NCI-H345 treated with DMSO at 0.1 percent for 48 hours (cell line): ENCODE data around the gene UBE2F.
"Not testable (repeated sequence)": the region's sequence is repeated elsewhere in the genome, so short reads cannot be mapped to it uniquely, and the experiment has no call there.

Source experiments
- DNase-seq: peaks from one replicate; lab custom pipeline; 2025; ENCODE audit not compliant: unreplicated experiment; lab: John Stamatoyannopoulos, UW

Gene UBE2F

DNA sequence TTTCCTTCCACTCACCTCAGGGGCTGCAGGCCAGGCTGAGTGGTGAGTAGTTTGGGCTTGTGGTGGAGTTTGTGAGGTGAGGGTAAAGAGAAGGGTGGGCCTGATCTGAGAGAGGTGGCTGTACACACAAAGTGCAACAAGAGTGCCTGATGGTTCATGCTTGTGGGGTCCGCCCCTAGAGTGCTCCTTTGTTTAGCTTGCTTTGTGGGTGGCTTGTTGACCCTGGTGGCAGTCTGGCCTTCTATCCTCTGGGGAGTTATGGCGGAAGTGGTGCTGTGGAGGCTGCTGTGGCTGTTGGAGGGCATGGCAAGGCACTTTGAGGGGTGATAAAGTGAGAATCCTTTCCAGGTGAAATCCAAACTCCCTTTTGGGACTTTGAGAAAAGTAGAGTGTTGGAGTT lies 10.6 kb downstream of the UBE2F start:
- no peak for DNase-seq

GRCh38 chr2:237978058-237978712 lies 11.4 kb downstream of the UBE2F start:
- DNase-seq = no peak

DNA sequence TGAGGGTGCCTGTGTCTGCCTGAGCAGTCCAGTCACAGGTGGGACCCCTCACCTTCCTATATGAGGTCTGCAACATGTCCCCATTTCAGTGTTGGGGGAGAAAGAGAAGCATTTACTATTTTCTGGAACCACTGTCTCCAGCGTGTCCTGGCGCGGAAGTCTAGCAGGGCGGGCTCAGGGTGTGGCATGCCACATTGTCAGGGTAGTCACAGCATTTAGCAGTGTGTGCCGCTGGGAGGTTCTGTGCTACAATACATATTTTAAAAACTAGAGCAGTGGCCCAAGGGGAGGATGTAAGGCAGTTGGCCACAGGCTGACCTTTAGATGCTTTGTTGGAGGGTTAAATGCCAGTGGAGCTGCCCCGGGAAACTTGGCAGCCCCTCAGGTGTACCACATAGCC lies 12.5 kb downstream of the UBE2F start:
- no peak for DNase-seq

- no peak for DNase-seq
Measured at GRCh38 chr2:237980087-237980486, 13.3 kb downstream of the UBE2F start.

GRCh38 chr2:237980751-237981150 lies 13.9 kb downstream of the UBE2F start:
- no peak for DNase-seq

DNA sequence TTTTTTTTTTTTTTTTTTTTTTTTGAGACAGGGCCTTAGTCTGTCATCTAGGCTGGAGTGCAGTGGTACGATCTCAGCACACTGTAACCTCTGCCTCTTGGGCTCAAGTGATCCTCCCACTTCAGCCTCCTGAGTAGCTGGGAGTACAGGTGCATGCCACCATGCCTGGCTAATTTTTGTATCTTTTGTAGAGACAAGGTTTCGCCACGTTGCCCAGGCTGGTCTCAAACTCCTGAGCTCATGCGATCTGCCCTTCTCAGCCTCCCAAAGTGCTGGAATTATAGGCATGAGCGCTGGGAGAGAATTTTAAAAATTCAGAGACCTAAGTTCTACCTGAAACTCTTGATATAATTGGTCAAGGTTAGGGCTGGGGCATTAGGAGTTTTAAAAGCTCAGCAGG lies 14.8 kb downstream of the UBE2F start:
- DNase-seq = not testable (repeated sequence)

DNA sequence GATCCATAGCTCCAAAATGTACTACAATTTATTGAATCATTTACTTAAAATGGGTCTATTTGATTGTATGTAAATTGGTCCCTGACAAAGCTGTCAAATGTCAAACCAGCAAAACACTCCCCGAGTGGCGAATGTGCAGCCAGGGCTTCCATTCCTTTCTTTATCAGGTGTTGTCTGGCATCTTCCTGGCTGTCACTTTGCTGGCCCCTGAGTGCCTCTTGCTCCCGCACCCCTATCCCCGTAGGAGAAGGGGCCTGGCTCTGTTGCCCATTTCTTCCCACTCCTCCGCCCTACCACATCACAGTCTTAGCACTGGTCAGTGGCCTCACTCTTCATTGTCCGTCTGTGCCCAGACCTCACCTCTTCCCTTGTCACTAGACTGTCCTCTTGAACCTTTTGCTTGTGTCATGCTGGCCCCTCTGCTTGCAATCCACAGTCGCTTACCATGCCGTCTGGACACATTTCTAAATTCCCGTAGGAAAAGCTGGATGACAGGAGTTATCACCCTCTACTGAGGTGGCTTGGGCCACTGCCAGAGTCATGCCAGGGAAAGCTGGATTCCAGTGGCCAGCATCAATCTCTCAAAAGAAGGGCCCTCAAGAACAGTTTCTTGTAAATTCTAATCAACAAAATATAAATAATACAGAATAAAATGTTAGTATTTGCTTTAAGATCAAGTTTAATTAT lies 15.4 kb downstream of the UBE2F start:
- DNase-seq = no peak

DNA sequence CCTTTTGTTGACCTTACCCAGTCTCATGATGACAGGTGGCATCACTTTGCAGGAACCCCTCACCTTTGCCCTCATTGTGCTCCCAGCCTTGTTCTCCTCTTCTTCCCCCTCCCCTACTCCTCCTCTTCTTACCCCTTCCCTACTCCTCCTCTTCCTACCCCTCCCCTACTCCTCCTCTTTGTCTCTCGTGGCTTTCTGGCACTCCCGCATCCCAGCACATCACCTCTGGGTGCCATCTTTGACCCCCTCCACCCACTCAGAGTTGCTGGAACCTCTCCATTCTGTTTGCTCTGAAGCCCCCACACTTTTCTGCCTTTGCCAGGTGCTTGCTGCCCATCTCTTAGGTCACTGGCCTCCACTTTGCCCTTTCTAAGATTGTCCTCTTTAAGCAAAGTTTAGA lies 17.1 kb downstream of the UBE2F start:
- DNase-seq = no peak

DNA sequence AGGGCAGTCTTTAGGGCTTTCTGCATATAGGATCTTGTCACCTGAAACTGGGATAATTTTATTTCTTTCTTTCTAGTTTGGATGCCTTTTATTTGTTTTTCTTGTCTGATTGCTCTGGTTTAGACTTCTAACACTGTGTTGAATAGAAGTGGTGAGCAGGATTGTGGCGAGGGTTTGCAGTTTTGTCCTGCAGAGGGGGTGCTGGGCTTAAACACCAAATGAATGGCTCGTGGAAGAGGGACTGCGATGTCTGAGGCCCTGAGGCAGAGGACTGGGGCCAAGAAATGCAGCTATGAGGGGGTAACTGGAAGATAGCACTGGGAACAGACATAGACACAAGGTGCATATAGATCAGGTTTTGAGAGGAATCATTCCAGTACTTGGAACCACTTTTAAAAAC lies 20.5 kb downstream of the UBE2F start:
- DNase-seq = no peak

GRCh38 chr2:237993701-237994100 lies 26.9 kb downstream of the UBE2F start:
- DNase-seq = no peak

DNA sequence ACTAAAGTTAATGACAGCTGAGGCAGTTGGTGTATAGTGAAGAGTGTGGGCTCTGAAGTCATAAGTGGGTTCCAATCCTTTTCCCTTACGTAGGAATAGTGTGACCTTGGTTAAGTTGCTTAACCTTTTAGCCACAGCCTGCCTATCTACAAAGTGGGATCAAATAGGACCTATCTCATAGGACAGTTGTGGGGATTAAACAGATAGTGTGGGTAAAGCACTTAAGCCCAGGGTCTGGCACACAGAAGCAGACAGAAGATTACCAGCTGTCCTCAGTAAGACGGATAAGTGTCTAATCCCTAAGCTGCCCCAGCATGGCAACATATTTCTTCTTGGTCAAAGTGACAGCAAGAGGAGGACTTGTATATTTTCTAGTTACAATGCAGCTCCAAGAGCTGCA lies 28.2 kb downstream of the UBE2F start:
- DNase-seq = no peak

- no peak for DNase-seq
Measured at GRCh38 chr2:237996021-237996593, 29.3 kb downstream of the UBE2F start.

GRCh38 chr2:237997521-237997920 lies 30.7 kb downstream of the UBE2F start:
- no peak for DNase-seq

- no peak for DNase-seq
Measured at GRCh38 chr2:237998530-237998929, 31.7 kb downstream of the UBE2F start.

GRCh38 chr2:238003234-238004031 lies 36.6 kb downstream of the UBE2F start:
- no peak for DNase-seq

DNA sequence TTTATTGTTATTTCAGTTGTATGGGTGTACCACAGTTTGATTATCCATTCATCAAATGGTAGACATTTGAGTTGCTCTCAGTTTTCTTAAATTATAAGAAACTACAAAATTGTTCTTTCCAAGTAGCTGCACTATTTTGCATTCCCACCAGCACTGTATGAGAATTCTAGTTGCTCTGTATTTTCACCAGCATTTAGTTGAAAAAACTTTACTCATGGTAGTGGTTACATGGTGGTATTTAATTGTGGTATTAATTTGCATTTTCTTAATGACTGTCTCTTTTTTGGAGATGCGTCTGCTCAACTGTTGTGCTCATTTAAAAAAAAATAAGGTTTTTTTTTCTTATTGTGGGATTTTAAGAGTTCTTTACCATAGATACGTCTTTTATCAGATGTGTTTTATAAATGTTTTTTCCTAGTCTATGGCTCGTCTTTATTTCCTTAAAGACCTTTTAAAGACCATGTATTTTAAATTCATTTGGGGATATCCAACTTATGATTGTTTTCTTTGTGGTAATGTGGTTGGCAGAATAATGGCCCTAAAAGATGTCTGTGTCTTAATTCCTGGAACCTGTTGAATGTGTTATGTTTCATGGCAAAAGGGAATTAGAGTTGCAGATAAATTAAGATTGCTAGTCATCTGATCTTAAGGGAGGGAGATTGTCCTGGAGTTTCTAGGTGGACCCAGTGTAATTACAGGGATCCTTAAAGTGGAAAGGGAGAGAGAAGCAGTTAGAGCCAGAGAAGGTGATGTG lies 37.4 kb downstream of the UBE2F start:
- DNase-seq = no peak

- DNase-seq = no peak
Measured at GRCh38 chr2:238005528-238005927, 38.7 kb downstream of the UBE2F start.

GRCh38 chr2:238006510-238006909 lies 39.7 kb downstream of the UBE2F start:
- DNase-seq = no peak

- no peak for DNase-seq
Measured at GRCh38 chr2:238007924-238008323, 41.1 kb downstream of the UBE2F start.

GRCh38 chr2:238009563-238009962 lies 42.7 kb downstream of the UBE2F start:
- no peak for DNase-seq

DNA sequence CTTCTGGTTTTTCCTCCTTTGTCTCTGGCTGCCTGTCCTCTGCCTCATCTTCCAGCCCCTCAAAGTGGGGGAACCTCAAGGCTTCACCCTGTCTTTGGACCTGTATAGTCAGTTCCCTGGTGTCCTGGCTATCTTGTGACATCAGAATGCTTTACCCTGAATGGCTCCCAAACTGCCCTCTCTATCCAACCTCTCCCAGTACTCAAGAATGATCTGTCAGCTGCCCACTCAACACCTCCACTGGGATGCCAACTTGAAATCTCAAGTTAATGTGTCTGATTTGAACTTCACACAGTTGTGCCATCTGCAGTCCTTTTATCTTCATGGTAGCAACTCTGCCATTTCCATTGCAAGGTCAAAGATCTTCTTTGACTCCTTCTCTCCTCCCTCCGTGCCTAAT lies 43.8 kb downstream of the UBE2F start:
- DNase-seq = no peak
